Prostate gland (tissue), 2 donors: Measurements from ENCODE around the gene MTARC2.

Source experiments
- POLR2A ChIP-seq: fragments of 450-650 bp; IDR thresholded peaks from one replicate; pipeline ENCODE4 v1.6.1; 2016; ENCODE audit warnings: antibody characterized with exemption, mild to moderate bottlenecking
- POLR2AphosphoS5 ChIP-seq: sonication (generic); formaldehyde crosslinking; IDR thresholded peaks from one replicate; pipeline ENCODE4 v1.6.1; 2017; ENCODE audit warnings: antibody characterized with exemption
- TF ChIP-seq, protein P1 (sequence below), 4 experiments: fragments of 200-600 bp in 2 of 4; fragments of 450-650 bp in 2 of 4; sonication (generic) in 2 of 4; IDR thresholded peaks; 1 replicate in 3 of 4; 2 replicates in 1 of 4; pipeline ENCODE4 v1.5.1; 2016 to 2019; ENCODE audit warnings: antibody characterized with exemption in 4 of 4, mild to moderate bottlenecking in 2 of 4, moderate library complexity in 2 of 4

- TF ChIP-seq, protein P1, sequence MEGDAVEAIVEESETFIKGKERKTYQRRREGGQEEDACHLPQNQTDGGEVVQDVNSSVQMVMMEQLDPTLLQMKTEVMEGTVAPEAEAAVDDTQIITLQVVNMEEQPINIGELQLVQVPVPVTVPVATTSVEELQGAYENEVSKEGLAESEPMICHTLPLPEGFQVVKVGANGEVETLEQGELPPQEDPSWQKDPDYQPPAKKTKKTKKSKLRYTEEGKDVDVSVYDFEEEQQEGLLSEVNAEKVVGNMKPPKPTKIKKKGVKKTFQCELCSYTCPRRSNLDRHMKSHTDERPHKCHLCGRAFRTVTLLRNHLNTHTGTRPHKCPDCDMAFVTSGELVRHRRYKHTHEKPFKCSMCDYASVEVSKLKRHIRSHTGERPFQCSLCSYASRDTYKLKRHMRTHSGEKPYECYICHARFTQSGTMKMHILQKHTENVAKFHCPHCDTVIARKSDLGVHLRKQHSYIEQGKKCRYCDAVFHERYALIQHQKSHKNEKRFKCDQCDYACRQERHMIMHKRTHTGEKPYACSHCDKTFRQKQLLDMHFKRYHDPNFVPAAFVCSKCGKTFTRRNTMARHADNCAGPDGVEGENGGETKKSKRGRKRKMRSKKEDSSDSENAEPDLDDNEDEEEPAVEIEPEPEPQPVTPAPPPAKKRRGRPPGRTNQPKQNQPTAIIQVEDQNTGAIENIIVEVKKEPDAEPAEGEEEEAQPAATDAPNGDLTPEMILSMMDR (IDR thresholded peaks at IDR 0.05) = no peak
- no peak for TF ChIP-seq POLR2AphosphoS5
- TF ChIP-seq POLR2A = no peak
Measured at GRCh38 chr1:220768126-220768601, 20.0 kb downstream of the MTARC2 start.
